Stimulated activated CD4-positive, alpha-beta T cell treated with anti-CD3 and anti-CD28 coated beads, Interleukin-12 subunit alpha, Interleukin-12 subunit beta, amount 100 ng/mL, for 48 hours (primary cell): ENCODE data around the gene BDKRB2.
A peak's percentile ranks its signal among the peaks of the same experiment; 100 is the strongest.

Experiments
- DNase-seq, 3 donors: peaks; one replicate each; pipeline ENCODE4 v3.0.0-alpha.2; 2020; ENCODE audit warnings: low read depth in 2 of 3, low spot score in 1 of 3

BDKRB2 gene

DNA sequence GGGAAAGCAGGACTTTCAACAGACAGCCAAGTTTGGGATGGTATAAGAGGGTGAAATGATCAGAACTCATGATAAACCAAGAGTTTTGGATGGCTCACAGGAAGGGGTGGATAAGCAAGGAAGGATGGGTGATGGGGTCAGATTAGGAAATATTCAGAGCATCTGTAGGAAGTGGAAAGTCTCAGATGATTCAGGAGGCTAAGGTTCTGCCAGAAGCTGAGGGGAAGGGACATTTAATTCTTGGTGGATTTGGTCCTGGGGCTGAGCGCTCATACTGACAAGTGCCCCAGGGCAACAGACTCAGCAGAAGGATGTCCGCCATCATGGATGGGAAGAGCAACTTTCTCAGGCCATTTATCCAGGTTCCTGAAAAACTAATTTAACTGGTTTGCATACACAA, 28.4 kb upstream of the BDKRB2 start:
- no peak for DNase-seq

DNA sequence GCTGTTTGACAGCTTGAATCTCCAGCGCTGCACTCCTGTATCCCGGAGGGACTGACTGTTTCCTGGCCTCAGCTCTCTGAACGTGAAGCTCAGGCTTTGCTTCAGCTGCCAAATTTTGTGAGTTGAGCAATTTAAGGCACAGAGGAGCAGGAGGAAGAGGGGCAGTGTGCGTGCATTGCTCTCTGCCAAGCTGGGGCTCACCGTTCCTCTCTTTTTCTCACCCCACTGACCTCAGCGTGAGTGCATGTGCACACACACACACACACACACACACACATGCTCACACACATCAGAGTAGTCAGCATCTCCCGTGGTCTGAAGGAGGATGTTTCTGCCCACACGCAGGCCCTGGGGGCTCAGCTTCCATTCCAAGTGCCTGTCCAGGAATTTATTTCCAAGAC, 27.8 kb upstream of the BDKRB2 start:
- DNase-seq: no peak

DNA sequence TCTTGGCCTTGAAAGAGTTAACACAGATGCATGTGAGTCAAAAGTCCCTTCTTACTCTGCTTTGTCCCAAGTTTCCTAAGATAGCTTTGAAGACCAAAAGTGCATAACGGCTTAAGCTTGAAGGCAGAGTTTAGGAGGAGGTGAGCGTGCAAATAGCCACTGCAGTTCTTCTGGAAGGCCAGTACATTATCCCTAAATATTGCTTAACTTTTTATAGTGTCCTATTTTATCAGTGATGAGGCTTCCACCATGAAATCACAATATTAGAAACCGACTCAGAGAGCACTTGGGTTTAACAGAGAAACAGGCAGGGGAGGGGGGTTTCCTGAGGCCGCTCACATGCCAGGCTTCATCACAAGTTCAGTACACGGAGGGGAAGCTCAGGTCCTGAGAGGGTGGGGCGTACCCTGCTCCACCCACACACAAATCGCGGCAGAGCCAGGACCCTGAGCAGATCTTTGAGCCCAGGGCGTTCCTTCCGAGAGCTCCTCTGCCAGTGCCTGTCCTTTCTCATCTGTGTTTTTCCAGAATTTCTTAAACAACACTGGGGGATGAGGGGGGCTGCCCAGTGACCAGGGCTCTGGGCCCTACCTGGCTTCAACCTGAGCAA, 26.8 kb upstream of the BDKRB2 start:
- DNase-seq: peak in 1 of 3 donors; percentile 5

DNA sequence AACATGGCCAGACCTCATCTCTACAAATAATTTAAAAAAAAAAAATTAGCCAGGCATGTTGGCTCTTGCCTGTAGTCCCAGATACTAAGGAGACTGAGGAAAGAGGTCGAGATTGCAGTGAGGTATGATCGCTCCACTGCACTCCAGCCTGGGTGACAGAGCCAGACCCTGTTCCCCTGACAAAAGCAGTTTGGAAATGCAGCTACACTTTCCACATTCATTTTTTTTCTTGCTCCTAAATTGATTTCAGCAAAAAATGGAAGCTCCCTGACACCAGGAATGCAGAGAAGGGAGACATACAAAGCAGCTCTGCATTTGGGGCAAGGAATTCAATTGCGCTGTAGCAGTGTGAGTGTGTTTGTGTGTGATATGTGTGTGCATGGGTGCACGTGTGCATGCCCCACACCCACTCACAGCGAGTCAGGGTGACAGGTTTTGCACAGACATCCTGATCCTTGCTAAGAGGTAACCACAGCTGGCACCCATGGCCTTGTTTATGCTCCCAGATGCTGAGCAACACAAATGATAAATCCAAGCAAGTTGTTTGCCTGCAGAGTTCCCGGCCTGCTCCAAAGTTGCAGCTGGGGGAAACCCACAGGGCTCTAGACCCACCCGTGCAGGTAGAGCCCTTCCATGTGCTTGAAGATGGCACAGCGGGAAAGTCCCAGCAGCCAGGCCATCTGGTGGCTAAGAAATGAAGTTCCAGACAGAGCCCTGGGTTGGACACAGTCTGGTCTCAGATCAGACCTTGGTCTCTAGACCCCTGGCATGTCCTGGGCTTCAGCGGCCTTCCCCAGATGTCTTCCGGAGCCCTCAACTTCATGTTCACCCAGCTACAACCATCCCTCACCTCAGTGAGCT, 25.9 kb upstream of the BDKRB2 start:
- DNase-seq: no peak

DNA sequence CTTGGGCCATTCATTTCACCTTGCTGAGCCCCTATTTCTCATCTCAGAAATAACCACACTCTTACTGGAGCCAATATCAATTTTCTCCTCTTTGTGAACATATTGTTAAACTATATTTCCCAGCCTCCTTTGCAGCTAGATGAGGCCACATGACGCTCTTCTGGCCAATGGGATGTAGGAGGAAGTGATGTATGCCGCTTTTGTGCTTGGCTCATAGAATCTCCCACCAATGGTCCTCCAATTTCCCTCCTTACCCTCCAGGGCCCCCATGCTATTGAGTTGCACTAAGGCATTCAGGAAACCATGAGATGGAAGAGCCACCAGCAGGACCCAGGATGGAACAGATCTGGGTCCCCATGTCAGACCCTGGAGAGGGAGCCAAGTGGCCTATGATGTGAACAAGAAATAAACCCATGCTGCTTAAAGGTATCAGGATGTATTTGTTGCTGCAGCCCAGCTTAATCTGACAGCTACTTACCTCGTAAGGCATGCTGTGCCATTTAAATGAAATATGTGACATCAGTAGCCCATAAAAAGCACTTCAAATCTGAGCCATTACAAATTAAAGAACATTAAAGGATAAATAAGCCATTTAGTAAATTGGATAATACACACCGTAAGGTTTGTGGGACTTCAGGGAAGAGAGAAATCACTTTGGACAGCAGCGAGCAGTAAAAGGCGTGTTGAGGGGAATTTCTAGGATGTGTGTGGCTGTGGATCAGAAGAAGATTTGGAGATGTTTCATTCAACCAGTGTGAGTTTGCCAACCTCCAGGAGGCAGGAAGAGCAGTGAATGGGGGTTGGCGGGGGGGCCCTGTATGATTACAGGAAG, 24.4 kb upstream of the BDKRB2 start:
- no peak for DNase-seq

DNA sequence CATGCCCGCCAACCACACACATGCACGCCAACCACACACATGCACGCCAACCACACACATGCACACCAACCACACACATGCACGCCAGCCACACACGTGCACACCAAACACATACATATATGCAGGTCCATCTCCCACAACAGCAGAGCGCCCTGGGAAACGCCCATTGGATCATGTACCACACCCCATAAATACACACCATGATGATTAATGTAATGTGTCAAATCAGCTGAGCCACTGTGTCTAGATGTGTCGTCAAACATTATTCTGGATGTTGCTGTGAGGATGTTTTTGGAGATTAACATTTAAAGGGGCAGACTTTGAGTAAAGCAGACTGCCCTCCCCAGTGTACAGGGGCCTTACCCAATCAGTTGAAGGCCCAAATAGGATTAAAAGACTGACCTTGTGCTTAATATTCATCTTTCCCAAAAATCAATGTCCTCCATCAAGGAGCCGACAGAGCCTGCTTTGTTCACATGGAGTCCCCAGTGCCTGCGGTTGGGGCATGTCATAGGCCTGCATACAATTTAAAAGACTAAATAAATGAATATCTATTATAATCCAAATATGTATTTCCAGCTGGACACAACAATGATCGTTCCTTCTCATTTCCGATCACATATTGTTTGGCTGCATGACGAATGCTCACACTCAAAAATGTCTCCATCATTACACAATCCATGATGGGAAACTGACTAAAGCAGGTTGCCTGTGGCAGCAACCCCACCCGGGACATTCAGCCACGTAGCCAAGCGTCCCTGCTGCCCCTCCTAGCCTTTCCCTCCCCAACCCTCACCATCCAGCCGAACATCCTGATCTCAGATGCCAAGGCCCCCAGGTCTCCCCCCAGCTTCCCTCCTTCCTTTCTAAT, 23.2 kb upstream of the BDKRB2 start:
- DNase-seq: no peak

DNA sequence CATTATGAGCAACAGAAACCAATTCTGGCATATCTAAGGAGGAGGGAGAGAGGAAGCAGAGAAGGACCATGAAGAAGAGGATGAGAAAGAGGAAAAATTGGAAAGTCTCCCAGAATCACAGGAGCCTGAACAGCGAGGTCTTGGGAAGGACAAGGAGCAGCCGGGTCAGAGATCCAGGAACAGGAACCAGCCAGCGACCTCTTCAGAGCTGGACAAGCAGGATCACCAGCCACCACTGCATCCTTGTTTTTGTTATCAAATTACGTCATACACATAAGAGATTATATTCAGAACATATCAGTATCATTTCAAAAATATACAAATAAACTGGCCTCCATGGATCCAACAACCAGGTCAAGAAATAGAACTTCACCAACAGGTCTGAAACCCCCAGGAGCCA, 22.1 kb upstream of the BDKRB2 start:
- no peak for DNase-seq

DNA sequence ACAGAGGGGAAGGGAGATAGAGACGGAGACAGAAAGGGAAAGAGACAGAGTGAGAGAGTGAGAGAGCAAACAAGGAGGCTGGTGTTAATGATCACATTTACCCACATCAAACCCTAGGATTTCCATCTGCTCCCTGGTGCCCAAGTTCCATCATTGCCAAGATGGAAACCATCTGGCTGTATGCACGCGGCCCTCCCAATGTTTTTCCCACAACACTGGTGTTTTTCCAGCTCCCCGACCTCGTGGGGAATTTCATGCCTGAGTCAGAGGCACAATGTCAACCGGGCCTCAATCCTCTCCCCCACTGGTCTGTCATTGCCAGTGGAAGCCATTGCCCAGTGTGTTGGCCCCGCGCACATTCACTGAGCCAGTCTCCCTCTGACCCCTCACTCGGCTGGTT, 19.9 kb upstream of the BDKRB2 start:
- no peak for DNase-seq

DNA sequence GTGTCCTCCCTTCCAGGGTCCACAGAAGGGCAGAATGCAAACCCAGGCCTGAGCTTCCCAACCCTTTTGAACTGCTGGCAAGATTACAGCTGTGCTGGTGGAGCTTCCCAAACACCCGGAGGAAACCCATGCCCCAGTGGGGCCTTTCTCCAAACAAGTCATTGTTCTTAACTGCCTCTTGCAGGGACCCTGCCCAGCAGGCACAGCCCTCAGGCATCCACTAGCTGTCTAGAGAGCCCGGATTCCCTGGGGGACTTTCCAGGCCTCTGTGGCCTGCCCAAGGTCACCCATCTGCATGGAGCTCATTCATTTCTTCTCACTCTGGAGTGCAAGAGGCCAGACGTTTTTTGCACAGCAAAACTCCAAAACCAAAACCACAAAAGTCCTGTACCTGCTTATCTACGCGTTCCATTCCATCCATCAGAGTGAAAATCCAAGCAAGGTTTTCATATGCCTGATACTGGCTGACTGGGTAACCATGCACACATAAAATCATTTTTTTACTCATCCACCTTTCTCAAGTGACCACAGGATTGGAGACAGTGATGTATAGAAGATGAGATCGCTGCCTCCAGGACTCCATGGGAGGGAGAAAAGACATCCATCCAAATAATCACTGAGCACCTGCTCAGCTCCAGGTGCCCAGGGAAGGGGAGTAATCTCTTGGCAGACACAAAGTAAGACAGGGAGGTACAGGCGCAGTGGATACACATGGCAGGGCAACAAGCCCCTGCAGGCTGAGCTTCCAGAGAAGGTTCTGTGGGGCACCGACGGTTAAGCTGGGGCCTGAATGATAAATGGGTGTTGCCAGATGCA, 17.2 kb upstream of the BDKRB2 start:
- DNase-seq: no peak

DNA sequence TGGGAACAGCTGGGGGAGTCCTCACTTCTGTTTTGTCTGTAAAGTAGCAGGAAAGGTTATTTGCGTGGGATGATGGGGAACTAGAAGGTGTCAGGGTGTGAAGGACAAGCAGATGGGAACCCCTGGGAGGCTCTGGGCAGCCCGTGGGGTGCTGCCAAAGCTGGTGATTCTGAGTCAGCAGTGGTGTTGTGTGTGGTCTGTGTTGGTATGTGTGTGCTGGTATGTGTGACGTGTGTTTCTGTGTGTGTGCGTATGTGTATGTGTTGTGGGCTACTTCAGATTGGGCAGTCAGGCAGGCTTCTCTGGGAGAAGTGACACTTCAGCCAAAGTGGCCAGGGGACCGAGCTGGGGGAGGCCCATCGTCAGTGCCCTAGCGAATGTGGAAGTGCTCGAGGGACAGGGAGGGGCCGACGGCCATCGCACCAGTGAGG, 15.3 kb upstream of the BDKRB2 start:
- no peak for DNase-seq

DNA sequence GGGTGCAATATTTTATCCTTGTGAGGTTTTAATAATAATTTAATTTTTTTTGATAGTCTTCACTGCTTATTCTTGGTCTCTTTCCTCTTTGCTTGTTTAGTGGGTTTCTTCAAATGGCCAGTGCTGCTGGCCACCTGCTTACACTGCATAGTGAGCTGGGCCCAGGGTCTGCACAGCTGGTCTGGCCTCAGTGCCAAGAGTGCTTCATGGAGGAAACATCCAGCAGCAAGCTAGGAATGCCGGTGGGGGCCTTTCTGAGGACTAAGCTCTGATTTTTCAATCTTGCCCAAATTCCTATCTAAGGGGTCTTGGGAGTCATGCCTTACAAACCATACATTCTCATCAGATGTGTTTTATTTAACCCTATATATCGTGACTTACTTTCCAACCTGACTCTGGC, 13.3 kb upstream of the BDKRB2 start:
- no peak for DNase-seq

DNA sequence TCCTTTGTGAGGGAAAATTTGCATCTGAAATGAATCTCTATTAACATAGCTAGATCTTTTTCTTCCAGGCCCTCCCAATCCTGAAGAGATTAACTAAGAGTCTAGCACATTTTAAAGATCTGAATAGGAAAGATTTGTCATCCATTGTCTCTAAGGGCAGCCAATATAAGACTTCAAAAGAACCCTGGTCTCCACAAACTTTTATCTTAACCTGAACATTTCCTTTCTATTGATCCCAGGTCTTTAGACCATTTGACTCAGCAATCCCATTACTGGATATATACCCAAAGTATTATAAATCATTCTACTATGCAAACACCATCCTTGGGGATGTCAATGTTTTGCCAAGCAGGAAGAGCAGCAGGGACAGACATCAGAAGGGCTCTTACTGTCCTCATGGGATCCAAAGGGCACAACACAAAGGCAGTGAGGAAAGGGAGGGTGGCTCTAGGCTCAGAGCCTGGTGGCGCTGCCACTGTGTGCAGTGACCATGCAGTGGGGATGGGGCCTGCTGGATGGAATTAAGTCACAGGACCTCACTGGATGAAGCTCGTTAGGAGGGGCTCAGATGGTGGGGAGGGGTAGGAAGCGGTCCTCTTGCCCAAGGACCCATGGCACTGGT, 12.7 kb upstream of the BDKRB2 start:
- no peak for DNase-seq

DNA sequence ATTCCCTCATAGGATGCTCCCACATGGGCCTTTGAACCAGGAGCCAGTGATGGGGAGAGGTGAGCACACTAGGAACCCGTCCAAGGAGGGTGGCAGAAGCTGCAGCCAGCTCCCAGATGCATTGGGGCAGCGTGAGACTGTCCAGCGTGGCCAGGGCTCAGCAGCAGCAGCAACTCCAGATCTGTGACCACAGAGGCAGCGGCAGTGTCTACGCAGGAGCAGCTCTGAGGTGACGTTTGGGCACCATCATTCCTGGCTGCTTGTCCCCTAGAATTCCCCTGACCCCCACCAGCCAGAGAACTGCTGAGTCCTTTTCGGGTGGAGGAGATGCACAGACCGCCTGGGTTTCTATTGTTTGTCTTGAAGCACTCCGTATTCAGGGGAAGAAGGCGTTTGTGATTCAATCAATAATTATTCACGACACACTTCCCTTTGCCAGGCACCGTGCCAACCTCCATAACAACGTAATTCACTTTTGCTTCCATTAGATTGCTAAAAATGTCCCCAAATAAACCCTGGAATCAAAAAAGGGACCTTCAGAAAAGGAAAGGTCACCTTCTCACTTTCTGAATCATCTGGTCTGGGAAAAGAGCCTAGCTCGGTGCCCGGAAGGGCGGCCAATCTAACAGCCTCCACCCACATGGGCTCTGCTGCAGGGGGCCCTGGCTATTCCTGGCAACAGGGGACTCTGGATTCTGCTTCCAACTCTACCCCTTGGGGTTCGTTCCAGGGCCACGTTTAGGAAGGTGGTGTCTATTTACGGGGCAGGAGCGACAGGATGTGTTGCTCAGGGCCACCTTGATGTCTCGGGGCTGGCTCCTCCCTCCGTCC, 11.4 kb upstream of the BDKRB2 start:
- no peak for DNase-seq

DNA sequence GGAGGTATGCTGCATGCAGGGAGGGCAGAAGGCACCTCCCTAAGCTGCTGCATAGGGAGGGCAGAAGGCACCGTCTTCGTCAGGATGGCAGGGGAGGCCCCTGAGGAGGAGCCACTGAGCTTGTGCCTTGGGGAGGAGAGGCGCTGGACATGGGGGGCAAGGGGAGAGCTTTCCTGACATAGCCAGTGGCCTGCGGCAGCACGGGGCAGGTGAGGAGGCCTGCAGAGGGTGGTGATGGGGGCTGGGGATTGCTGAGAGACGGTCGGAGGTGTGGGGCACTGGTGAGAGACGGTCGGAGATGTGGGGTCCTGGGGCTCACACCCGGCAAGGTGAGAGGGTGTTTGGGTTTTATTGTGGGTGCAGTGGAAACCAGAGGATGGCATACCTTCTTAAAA, 10.4 kb upstream of the BDKRB2 start:
- no peak for DNase-seq

DNA sequence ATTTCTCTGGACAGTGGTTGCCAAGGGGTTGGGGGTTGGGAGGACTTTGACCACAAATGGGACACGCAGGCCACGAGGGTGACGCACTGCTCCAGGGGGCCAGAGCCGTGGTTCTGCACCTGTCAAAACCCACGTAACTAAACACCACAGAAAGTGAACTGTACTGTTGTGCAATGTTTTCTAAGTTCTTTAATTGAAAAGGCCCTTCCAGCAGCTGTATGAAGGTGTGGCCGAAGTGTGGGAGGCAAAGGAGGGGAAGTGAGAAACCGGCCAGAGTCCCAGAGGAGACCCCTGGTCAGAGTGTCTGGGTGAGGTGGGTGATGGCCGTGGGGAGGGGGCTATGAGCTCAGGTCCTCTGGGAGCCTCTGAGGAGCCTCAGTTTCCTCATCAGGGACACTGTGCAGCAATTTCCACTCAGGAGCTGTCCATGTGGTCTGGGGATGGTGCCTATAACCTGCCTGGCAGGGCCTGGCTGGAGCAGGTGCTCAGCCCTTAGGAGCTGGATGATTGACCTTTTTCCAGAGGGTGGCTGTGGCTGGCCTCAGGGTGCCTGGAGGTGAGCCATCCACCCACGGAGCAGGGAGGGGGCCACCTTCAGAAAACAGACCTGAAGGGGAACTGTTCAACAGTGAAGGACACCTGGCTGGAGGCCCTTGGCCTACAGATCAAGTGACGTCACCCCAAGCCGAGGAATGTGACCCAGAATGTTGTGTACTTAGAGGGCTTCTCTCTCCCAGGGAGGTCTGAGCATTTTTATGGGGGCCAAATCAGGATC, 9.8 kb upstream of the BDKRB2 start:
- no peak for DNase-seq

DNA sequence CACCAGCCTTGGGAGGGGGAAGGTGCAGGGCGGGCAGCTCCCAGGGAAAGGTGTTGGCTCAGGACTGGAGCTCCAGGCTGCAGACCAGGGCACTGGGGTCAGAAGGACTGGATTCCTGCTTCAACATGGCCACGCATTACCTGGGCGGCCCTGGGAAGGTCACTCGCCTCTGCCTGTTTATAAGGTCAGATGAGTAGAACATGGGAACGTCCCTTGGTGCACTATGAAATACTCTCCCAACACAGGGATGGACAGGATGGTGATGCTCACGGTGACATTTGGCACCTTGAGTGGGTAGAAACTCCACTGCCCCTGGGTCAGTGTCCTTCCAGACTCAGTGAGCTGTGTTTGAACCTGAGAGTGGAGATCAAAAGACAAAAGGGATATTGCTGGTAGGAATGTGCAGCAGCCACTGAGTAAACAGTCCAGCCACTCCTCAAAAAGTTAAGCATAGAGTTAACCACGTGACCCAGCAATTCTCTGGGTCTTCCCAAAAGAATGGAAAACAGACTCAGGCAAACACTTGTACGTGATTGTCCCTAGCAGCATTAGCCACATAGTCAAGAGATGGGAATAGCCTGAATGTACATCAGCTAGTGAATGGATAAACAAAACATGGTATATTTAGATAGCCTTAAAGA, 9.1 kb upstream of the BDKRB2 start:
- no peak for DNase-seq

DNA sequence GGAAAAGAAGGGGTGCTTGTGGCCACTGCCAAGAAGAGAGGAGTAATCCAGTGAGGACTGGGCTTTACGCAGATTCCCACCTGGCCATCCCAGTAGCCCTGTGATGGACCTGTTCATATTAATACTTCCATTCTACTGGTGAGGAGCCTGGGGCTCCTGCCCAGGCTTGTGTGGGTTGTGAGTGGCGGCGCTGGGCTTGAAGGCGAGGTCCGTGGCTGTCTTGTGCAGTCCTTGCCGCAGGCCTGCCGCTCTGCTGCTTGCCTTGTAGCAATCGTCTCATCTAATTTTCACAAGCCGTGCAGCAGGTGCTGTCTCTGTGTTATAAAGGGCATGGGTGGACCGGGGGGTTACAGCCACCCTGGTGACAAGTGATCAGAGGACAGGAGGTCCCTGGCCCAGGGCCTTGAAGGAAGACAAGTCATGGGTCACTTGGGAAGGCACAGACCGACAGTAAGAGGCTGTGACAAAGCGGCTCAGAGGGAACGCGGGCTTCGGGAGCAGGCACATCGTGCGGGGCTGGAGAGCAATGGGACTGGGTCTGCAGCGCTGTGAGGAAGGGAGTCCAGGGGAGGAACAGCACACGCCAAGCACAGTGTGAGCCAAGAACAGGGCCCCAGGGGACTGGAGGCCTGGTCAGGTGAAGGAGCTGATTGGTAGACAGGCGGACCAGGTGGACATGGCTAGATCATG, 7.3 kb upstream of the BDKRB2 start:
- DNase-seq: no peak
